Body of pancreas (tissue), 4 donors: Measurements from ENCODE around the gene SEMA3G. TPM values are rescaled to one million over a fixed set of nuclear protein-coding genes. Genes with fewer than 3 reads are reported as not detected.

Experiments
- ATAC-seq: fragments of 150-250 bp; one replicate; pipeline ENCODE4 v1.9.1; 2016
- DNase-seq, 4 donors: peaks; one replicate each; pipeline ENCODE4 v3.0.0-alpha.2; 2019
- H3K27ac ChIP-seq, 4 donors: fragments of 200-600 bp; sonication (generic); 1 replicate in 3 of 4; 2 replicates in 1 of 4; pipeline versions ENCODE4 v1.5.1 to v1.6.1; 2016 to 2019; ENCODE audit warnings: mild to moderate bottlenecking in 1 of 4, mixed read lengths in 1 of 4, moderate library complexity in 1 of 4
- H3K27me3 ChIP-seq, 2 donors: fragments of 200-600 bp; sonication (generic); one replicate each; pipeline ENCODE4 v1.6.0; 2016; ENCODE audit warnings: mild to moderate bottlenecking in 1 of 2
- H3K36me3 ChIP-seq, 2 donors: fragments of 200-600 bp; sonication (generic); replicated peaks in 1 of 2; 2 replicates each; pipeline ENCODE4 v1.5.1; 2016; ENCODE audit warnings: low read depth in 2 of 2; ENCODE audit not compliant: insufficient read depth in 1 of 2
- H3K4me1 ChIP-seq: fragments of 200-600 bp; sonication (generic); one replicate; pipeline ENCODE4 v1.6.0; 2016
- H3K4me3 ChIP-seq, 2 donors: fragments of 200-600 bp; sonication (generic); 1 replicate in 1 of 2; 2 replicates in 1 of 2; pipeline ENCODE4 v1.5.1; 2016 to 2019
- H3K9me3 ChIP-seq, 3 donors: fragments of 200-600 bp; sonication (generic); 1 replicate in 2 of 3; 2 replicates in 1 of 3; pipeline ENCODE4 v1.5.1; 2016
- POLR2A ChIP-seq, 3 donors: fragments of 450-650 bp; IDR thresholded peaks; one replicate each; pipeline ENCODE4 v1.6.1; 2016; ENCODE audit warnings: antibody characterized with exemption in 3 of 3, mild to moderate bottlenecking in 2 of 3
- WGBS, 2 donors: methylation state at CpG; one replicate each; pipeline ENCODE4 v1.1.5; 2017; 5-methylcytosine and 5-hydroxymethylcytosine counted together
- intact Hi-C: fragments of 100-400 bp; cut with DNase I; formaldehyde crosslinking; loops from one replicate; pipeline ENCODE4 v1.15.1; 2023
- total RNA-seq, 2 donors: library from RNA; depleted of rRNA; stranded (reverse); fragments of >200 nt; gene quantifications; one replicate each; pipeline ENCODE4 v1.1.0, GENCODE V29; 2016
- TF ChIP-seq, protein P1 (sequence below), 7 experiments: fragments of 450-650 bp in 4 of 7; fragments of 200-600 bp in 3 of 7; sonication (generic) in 3 of 7; IDR thresholded peaks; one replicate each; pipeline ENCODE4 v1.5.1; 2016 to 2019; ENCODE audit warnings: antibody characterized with exemption in 7 of 7

SEMA3G gene
- total RNA-seq, 2 donors from 2014 or later = 3.9 to 13.2 TPM

DNA sequence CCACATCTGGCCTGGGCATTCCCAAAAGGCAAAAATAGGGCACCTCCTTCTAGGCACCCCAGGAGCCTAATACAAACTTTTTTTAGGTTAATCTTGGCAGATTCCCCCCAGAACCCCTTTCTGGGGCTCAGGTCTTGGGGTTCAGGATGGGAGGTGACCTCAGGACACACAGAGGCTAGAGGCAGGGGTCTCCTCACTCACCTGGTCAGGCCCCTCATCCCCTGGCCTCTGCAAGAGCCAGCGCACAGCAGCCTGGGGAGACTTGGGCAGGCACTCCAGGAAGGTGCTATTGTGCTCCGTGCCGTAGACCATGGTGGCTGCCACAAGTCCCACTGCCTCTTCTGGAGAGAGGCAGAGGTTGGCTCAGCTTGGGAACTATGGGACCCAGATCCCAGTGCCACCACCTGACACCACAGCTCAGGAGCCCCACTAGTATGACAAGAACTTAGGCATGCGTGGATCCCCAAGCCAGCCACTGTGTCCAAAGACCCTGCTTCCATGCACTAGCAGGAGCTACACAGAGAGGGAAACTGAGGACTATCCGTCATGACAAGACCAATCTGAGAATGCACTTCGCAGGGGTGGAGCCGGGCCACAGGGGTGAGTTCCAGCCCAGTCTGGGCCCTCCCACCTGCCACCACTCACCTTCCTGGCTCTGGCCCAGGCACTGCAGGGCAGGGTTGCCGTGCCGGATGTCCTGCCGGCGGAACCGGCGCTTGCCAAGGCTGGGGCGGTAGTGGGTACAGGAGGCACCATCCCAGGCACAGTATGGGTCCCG lies 7.4 kb downstream of the SEMA3G start:
- no peak overlapping the region for H3K27ac ChIP-seq
- H3K4me1 ChIP-seq = no peaks in the 10 kb centered on the region
- H3K27me3 ChIP-seq = no peaks in the 10 kb centered on the region
- H3K4me3 ChIP-seq = no peak overlapping the region
- WGBS, 2 donors = 60 to 73% methylated on average over 1 to 15 of the region's 15 CpGs
- no peaks in the 10 kb centered on the region for H3K9me3 ChIP-seq
- ATAC-seq = no peak
- TF ChIP-seq POLR2A (IDR thresholded peaks at IDR 0.05) = no peak
- TF ChIP-seq, protein P1, sequence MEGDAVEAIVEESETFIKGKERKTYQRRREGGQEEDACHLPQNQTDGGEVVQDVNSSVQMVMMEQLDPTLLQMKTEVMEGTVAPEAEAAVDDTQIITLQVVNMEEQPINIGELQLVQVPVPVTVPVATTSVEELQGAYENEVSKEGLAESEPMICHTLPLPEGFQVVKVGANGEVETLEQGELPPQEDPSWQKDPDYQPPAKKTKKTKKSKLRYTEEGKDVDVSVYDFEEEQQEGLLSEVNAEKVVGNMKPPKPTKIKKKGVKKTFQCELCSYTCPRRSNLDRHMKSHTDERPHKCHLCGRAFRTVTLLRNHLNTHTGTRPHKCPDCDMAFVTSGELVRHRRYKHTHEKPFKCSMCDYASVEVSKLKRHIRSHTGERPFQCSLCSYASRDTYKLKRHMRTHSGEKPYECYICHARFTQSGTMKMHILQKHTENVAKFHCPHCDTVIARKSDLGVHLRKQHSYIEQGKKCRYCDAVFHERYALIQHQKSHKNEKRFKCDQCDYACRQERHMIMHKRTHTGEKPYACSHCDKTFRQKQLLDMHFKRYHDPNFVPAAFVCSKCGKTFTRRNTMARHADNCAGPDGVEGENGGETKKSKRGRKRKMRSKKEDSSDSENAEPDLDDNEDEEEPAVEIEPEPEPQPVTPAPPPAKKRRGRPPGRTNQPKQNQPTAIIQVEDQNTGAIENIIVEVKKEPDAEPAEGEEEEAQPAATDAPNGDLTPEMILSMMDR (IDR thresholded peaks at IDR 0.05) = no peak
- H3K36me3 ChIP-seq = no peaks in the 10 kb centered on the region
- intact Hi-C loops = no loop called here
- DNase-seq = peak in 2 of 4 donors; percentile 43 to 76

- intact Hi-C loops = no loop called here
- 81% methylated on average over 13 of the region's 13 CpGs; no CpG with 5 or more reads in 1 of the 2 donors for WGBS, 2 donors
- DNase-seq (peak in 1 of 4 donors; percentile 8), ATAC-seq (no peak)
- TF ChIP-seq, protein P1 (IDR thresholded peaks at IDR 0.05) = no peak
- TF ChIP-seq POLR2A (IDR thresholded peaks at IDR 0.05) = no peak
- H3K4me1 ChIP-seq = no peaks in the 10 kb centered on the region
- H3K27me3 ChIP-seq = no peaks in the 10 kb centered on the region
- H3K27ac ChIP-seq = no peak overlapping the region
- H3K9me3 ChIP-seq = no peaks in the 10 kb centered on the region
- no peak overlapping the region for H3K4me3 ChIP-seq
- H3K36me3 ChIP-seq = no peaks in the 10 kb centered on the region
Observed at GRCh38 chr3:52436500-52437149, 8.3 kb downstream of the SEMA3G start.

DNA sequence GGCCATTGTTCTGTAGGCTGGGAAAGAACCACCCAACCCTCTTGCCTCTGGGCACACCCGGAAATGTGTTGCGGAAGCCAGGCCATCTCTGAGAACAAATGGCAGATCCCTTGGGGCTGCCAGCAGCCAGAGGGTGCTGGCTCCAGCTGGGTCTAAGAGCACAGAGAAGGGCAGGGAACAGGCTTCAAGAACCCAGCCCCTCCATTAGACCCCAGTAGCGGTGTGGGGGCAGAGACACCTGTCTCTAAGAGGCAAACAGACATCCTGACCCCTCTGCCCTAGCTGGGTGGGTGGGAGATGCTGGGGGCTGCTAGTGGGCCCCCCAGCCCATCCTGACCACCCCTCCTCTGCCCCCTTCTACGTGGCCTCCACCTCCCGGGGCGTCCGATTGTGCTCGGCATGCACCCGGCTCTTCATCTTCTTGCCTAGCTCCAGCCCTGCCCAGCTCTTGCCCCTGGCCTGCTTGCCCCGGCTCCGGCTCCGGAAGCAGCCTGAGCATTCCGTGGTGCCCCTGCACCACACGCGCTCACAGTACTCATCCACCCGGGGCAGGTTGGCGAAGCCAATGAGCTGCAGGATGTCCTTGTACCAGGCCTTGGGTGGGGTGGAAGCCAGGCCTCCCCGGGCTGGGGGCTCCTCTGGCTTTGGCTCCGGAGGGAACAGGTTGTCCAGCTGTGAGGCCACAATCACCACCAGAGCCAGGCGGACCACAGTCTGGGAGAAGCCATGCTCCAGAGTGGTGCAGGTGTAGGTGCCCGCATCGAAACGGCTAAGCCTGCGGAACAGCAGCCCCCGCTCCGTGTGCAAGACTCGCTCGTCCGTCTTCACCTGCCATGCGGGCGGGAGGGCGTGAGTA lies 9.4 kb downstream of the SEMA3G start:
- H3K36me3 ChIP-seq = no peaks in the 10 kb centered on the region
- no peaks in the 10 kb centered on the region for H3K9me3 ChIP-seq
- DNase-seq (peak in 1 of 4 donors; percentile 9), ATAC-seq (no peak)
- intact Hi-C loops = no loop called here
- WGBS, 2 donors = 88 to 92% methylated on average over 16 to 32 of the region's 32 CpGs
- no peaks in the 10 kb centered on the region for H3K27me3 ChIP-seq
- no peak overlapping the region for H3K27ac ChIP-seq
- no peaks in the 10 kb centered on the region for H3K4me1 ChIP-seq
- TF ChIP-seq POLR2A (IDR thresholded peaks at IDR 0.05) = no peak
- TF ChIP-seq, protein P1 (IDR thresholded peaks at IDR 0.05) = no peak
- no peak overlapping the region for H3K4me3 ChIP-seq

- TF ChIP-seq, protein P1 (IDR thresholded peaks at IDR 0.05) = no peak
- TF ChIP-seq POLR2A (IDR thresholded peaks at IDR 0.05) = no peak
- Histone ChIP-seq H3K4me3 (no peak overlapping the region), H3K27ac (no peak overlapping the region), H3K9me3 (no peaks in the 10 kb centered on the region), H3K27me3 (no peaks in the 10 kb centered on the region), H3K36me3 (no peaks in the 10 kb centered on the region), H3K4me1 (no peaks in the 10 kb centered on the region)
- DNase-seq (peak in 1 of 4 donors; percentile 7), ATAC-seq (no peak)
- intact Hi-C loops = no loop called here
- WGBS, 2 donors = 87% methylated on average over 6 to 9 of the region's 9 CpGs
Observed at GRCh38 chr3:52434491-52435115, 10.3 kb downstream of the SEMA3G start.
